ENCODE results near the gene LGALS7. TPM values are rescaled to one million over a fixed set of nuclear protein-coding genes. Genes with fewer than 3 reads are reported as not detected.

LGALS7 gene
- total RNA-seq, 2 experiments from 2014 or later, result not detected

Other genes starting within 250 kb of the LGALS7 start
- gene MAP4K1, start 155.6 kb downstream of the LGALS7 start, total RNA-seq, result 100 to 1,000 TPM; 299 to 313 TPM
- 100 to 1,000 TPM; 307 to 308 TPM for gene EIF3K, start 154.3 kb downstream of the LGALS7 start, total RNA-seq
- gene ACTN4, start 125.9 kb downstream of the LGALS7 start, total RNA-seq, result 100 to 1,000 TPM; 236 to 252 TPM
- gene CAPN12, start 29.0 kb downstream of the LGALS7 start, total RNA-seq, result 10 to 100 TPM; 22.7 to 26.4 TPM
- not detected for gene LGALS7B, start 15.7 kb upstream of the LGALS7 start, total RNA-seq
- gene LGALS4, start 39.4 kb upstream of the LGALS7 start, total RNA-seq, result 1 to 10 TPM; 3.8 to 4.0 TPM
- gene ECH1, start 58.3 kb upstream of the LGALS7 start, total RNA-seq, result 100 to 1,000 TPM; 184 TPM
- gene HNRNPL, start 76.5 kb upstream of the LGALS7 start, total RNA-seq, result 100 to 1,000 TPM; 441 to 455 TPM
- gene RINL, start 104.8 kb upstream of the LGALS7 start, total RNA-seq, result 10 to 100 TPM; 71.3 to 74.2 TPM
- gene SIRT2, start 126.1 kb upstream of the LGALS7 start, total RNA-seq, result 10 to 100 TPM; 46.6 to 49.1 TPM
- 10 to 100 TPM; 30.0 to 31.1 TPM for gene NFKBIB, start 126.5 kb upstream of the LGALS7 start, total RNA-seq
- gene CCER2, start 138.7 kb upstream of the LGALS7 start, total RNA-seq, result 1 to 10 TPM in 1 of 2 experiments, under 1 TPM in 1; 0.88 to 1.3 TPM
- 10 to 100 TPM; 35.6 to 40.7 TPM for gene SARS2, start 157.2 kb upstream of the LGALS7 start, total RNA-seq
- gene MRPS12, start 157.4 kb upstream of the LGALS7 start, total RNA-seq, result 10 to 100 TPM; 36.7 to 47.5 TPM
- gene FBXO17, start 202.2 kb upstream of the LGALS7 start, total RNA-seq, result not detected

All from activated naive CD8-positive, alpha-beta T cell treated with anti-CD3 and anti-CD28 coated beads, Interleukin-2, amount 10 ng/mL, durations not matched to agents 7 days and 5 days (primary cell).